ENCODE measurements around the gene AIFM2. TPM values are rescaled to one million over a fixed set of nuclear protein-coding genes. Genes with fewer than 3 reads are reported as not detected.

AIFM2 gene
- total and polyA plus RNA-seq, 9 of the 15 experiments (the other 6 are each of a cell fraction or from before 2014, with no cell fraction given) = 2.7 to 14.1 (median 9.2) TPM

DNA sequence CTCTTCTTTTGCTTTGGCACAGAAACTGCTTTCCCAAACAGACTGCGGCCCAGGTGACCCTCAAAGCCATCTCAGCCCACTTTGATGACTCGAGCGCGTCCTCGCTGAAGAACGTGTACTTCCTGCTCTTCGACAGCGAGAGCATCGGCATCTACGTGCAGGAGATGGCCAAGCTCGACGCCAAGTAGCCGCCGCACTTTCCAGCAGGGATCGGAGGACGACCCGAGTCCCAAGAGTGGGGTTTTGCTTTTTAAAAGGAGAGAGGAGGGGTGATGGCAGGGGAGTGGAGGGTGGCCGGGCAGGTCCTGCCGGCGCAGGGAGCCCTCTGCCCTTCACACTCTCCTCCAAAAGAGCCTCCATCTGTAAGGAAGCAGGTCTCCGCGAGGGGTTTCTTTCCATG lies 21.1 kb downstream of the AIFM2 start:
- Histone ChIP-seq H3K9ac (ENCODE audit: insufficient read depth in 1 of 2, low read depth in 2 of 2, low read length in 2 of 2) (no peak overlapping the region), H3K9me1 (ENCODE audit: control insufficient read depth, insufficient read depth, low read length) (peaks cover 2% of the 10 kb centered on the region), H3K27me3 (ENCODE audit: control insufficient read depth in 2 of 2, insufficient read depth in 2 of 2, low read length in 2 of 2) (peaks cover 10 to 19% of the 10 kb centered on the region in 2 experiments; a peak in 2 of 5 replicates), H3K4me2 (ENCODE audit: insufficient read depth, low read length) (no peak overlapping the region), H4K20me1 (replicated peaks; ENCODE audit: control insufficient read depth, insufficient read depth, low read length) (peaks cover 8% of the 10 kb centered on the region), H3K27ac (ENCODE audit: extremely low read depth, low read depth, low read length) (no peak overlapping the region), H3K36me3 (ENCODE audit: control insufficient read depth, insufficient read depth, low read length) (peaks cover 15% of the 10 kb centered on the region; the same call in 2 of the 3 replicates), H3K4me3 (no peak overlapping the region), H3K9me3 (replicated peaks; ENCODE audit: control insufficient read depth, insufficient read depth, low read depth, low read length) (no peaks in the 10 kb centered on the region), H3K4me1 (replicated peaks in 1 of 2; ENCODE audit: control insufficient read depth in 2 of 2, insufficient read depth in 2 of 2, low read length in 2 of 2) (peaks cover 0 to 7% of the 10 kb centered on the region in 2 experiments; a peak in 1 of 5 replicates), H2AFZ (ENCODE audit: low read depth, low read length) (no peak overlapping the region), H3K79me2 (ENCODE audit: control insufficient read depth, insufficient read depth, low read length) (no peaks in the 10 kb centered on the region)
- FAIRE-seq (no peak), ATAC-seq (no peak), DNase-seq (ENCODE audit: extremely low read depth in 1 of 4, low spot score in 3 of 4) (no peak)
- intact Hi-C loops (cut with micrococcal nuclease) = no loop called here
- POLR2A ChIA-PET = no interaction called here
- no peak for TF ChIP-seq LEF1 (IDR thresholded peaks at IDR 0.05)
- TF ChIP-seq KLF1 (tag; IDR thresholded peaks at IDR 0.05) = no peak
- no peak for TF ChIP-seq ZNF282 (CRISPR knock-in tag; IDR thresholded peaks at IDR 0.05)
- TF ChIP-seq TCFL5 (CRISPR knock-in tag; conservative IDR thresholded peaks at IDR 0.05) = no peak
- no peak for TF ChIP-seq CBX8 (IDR thresholded peaks at IDR 0.05; ENCODE audit: borderline replicate concordance, extremely low read depth, low read depth, low read length, poor library complexity, severe bottlenecking)
- TF ChIP-seq, protein P1, sequence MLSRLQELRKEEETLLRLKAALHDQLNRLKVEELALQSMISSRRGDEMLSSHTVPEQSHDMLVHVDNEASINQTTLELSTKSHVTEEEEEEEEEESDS (CRISPR knock-in tag; IDR thresholded peaks at IDR 0.05) = no peak
- no peak for TF ChIP-seq SRSF7 (optimal IDR thresholded peaks at IDR 0.05; ENCODE audit: low read depth, low read length)
- no peak for TF ChIP-seq FOSL1 (tag; conservative IDR thresholded peaks at IDR 0.05)
- in situ Hi-C loops (cut with MboI) = no loop called here
- no TSS peak for BruUV-seq (replicated peaks)
- WGBS (ENCODE audit: insufficient coverage, low coverage, missing lambda C conversion rate) = 67% methylated on average over 22 of the region's 22 CpGs
- CTCF ChIA-PET (ENCODE audit: low intra/inter-chr PET ratio) = no interaction called here
